ENCODE results near the gene VAMP8.
A peak's percentile ranks its signal among the peaks of the same experiment; 100 is the strongest.

The VAMP8 gene

GRCh38 chr2:85560812-85561279 lies 16.5 kb upstream of the VAMP8 start:
- H3K4me1 ChIP-seq (ENCODE audit: insufficient read depth, low read length, severe bottlenecking), result peaks cover 25% of the 10 kb centered on the region
- TF ChIP-seq, protein P1, sequence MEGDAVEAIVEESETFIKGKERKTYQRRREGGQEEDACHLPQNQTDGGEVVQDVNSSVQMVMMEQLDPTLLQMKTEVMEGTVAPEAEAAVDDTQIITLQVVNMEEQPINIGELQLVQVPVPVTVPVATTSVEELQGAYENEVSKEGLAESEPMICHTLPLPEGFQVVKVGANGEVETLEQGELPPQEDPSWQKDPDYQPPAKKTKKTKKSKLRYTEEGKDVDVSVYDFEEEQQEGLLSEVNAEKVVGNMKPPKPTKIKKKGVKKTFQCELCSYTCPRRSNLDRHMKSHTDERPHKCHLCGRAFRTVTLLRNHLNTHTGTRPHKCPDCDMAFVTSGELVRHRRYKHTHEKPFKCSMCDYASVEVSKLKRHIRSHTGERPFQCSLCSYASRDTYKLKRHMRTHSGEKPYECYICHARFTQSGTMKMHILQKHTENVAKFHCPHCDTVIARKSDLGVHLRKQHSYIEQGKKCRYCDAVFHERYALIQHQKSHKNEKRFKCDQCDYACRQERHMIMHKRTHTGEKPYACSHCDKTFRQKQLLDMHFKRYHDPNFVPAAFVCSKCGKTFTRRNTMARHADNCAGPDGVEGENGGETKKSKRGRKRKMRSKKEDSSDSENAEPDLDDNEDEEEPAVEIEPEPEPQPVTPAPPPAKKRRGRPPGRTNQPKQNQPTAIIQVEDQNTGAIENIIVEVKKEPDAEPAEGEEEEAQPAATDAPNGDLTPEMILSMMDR (IDR thresholded peaks at IDR 0.05; ENCODE audit: low read length), result no peak
- TF ChIP-seq EZH2 (IDR thresholded peaks at IDR 0.05; ENCODE audit: borderline replicate concordance, low read length), result no peak
- peak overlapping the region; percentile 71 for H3K4me3 ChIP-seq (ENCODE audit: low read depth, low read length, poor library complexity, severe bottlenecking)
- H3K36me3 ChIP-seq (ENCODE audit: insufficient read depth, low read length), result peaks cover 8% of the 10 kb centered on the region; the same call in 1 of the 2 replicates
- no peak overlapping the region for H3K27ac ChIP-seq (ENCODE audit: low read depth, low read length, poor library complexity, severe bottlenecking)
- peak overlapping the region; percentile 79 for H3K4me2 ChIP-seq (ENCODE audit: low read length)
- no peak overlapping the region for H2AFZ ChIP-seq (ENCODE audit: low read length)
- H3K9ac ChIP-seq (ENCODE audit: low read length), result peak overlapping the region; percentile 77
- H3K9me3 ChIP-seq (ENCODE audit: low read length), result no peaks in the 10 kb centered on the region
- no peaks in the 10 kb centered on the region for H3K9me2 ChIP-seq (ENCODE audit: low read depth, low read length)
- H4K20me1 ChIP-seq (ENCODE audit: insufficient read depth, low read length), result no peaks in the 10 kb centered on the region
- no peaks in the 10 kb centered on the region for H3K27me3 ChIP-seq (ENCODE audit: insufficient read depth, low read length)
- no peaks in the 10 kb centered on the region for H3F3A ChIP-seq (ENCODE audit: insufficient read depth, low read length)
- H3K79me2 ChIP-seq (ENCODE audit: insufficient read depth, low read length), result peaks cover 12% of the 10 kb centered on the region

DNA sequence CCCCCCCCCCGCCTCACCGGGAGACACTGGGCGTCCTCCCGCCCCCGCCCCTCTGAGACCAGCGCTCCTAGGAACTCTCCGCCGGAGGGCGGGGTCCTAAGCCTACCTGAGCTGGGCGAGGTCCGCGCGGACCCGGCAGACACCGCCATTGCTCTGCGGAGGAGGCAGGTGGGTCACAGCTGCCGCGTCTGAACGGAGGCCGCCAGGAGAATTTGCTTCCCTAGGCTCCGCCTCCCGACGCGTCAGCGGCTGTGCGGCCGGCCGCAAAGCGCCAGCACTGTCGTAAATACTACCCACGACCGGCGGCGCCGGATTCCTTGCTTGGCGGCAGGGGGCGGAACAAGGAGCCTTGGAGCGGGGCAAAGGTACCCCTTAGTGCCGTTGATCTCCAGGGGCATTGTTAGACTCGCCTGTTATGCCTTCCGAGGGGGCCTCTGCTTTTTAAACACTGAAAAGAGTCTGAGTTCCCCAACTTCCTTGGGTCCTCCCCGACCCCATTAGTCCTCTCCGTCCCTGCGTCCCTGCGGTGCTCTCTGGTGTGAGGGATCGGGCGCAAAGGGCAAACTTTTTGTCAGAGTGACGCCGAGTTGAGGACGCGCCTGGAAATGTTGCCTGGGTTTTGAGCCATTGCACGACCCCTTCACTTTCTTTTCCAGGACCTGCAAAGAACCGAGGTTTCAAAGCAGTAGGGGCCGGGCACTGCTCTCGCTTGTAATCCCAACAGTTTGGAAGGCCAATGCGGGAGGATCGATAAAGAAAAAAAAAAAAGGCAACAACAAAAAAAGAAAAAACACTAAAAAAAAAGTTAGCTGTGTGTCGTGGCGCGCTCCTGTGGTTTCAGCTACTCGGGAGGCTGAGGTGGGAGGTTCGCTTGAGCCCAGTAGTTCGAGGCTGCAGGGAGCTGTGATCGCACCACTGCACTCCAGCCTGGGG lies 15.8 kb upstream of the VAMP8 start, which contains the start of gene GGCX:
GGCX (minus strand) TSS at position 214 of the 933 bp plus-strand sequence; CDS start at position 149, 65 bp downstream.
- Histone ChIP-seq H3K27ac (ENCODE audit: low read depth, low read length, poor library complexity, severe bottlenecking) (peak within 1 kb of the TSS; percentile 68), H3K4me3 (ENCODE audit: low read depth, low read length, poor library complexity, severe bottlenecking) (peak within 1 kb of the TSS; percentile 71), H3K4me1 (ENCODE audit: insufficient read depth, low read length, severe bottlenecking) (peaks cover 25% of the 10 kb centered on the region), H3F3A (ENCODE audit: insufficient read depth, low read length) (no peaks in the 10 kb centered on the region), H2AFZ (ENCODE audit: low read length) (no peak within 1 kb of the TSS), H3K9me3 (ENCODE audit: low read length) (no peaks in the 10 kb centered on the region), H3K9me2 (ENCODE audit: low read depth, low read length) (no peaks in the 10 kb centered on the region), H3K4me2 (ENCODE audit: low read length) (peak within 1 kb of the TSS; percentile 79), H3K79me2 (ENCODE audit: insufficient read depth, low read length) (peaks cover 12% of the 10 kb centered on the region), H3K27me3 (ENCODE audit: insufficient read depth, low read length) (no peaks in the 10 kb centered on the region), H3K36me3 (ENCODE audit: insufficient read depth, low read length) (peaks cover 3% of the 10 kb centered on the region; the same call in 1 of the 2 replicates), H3K9ac (ENCODE audit: low read length) (peak within 1 kb of the TSS; percentile 77), H4K20me1 (ENCODE audit: insufficient read depth, low read length) (no peaks in the 10 kb centered on the region)
- no peak for TF ChIP-seq EZH2 (IDR thresholded peaks at IDR 0.05; ENCODE audit: borderline replicate concordance, low read length)
- TF ChIP-seq, protein P1 (IDR thresholded peaks at IDR 0.05; ENCODE audit: low read length), result no peak

DNA sequence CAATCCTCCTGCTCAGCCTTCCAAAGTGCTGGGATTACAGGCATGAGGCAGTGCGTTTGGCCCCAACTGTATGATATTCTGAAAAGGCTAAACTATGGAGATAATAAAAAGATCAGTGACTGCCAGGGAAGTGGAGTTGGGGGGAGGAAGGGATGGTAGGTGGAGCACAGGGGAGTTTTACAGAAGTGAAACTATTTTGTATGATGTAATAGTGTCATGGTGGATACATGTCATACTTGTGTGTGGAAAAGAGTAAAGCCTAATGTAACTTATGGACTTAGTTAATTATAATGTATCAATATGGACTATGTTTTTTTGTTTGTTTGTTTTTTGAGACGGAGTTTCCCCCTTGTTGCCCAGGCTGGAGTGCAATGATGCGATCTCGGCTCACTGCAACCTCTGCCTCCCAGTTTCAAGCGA lies 13.2 kb upstream of the VAMP8 start:
- H3K27me3 ChIP-seq (ENCODE audit: insufficient read depth, low read length), result no peaks in the 10 kb centered on the region
- no peak overlapping the region for H3K4me3 ChIP-seq (ENCODE audit: low read depth, low read length, poor library complexity, severe bottlenecking)
- H3F3A ChIP-seq (ENCODE audit: insufficient read depth, low read length), result no peaks in the 10 kb centered on the region
- H3K4me1 ChIP-seq (ENCODE audit: insufficient read depth, low read length, severe bottlenecking), result peaks cover 25% of the 10 kb centered on the region
- H3K9me3 ChIP-seq (ENCODE audit: low read length), result no peaks in the 10 kb centered on the region
- no peak overlapping the region for H3K4me2 ChIP-seq (ENCODE audit: low read length)
- H4K20me1 ChIP-seq (ENCODE audit: insufficient read depth, low read length), result no peaks in the 10 kb centered on the region
- H3K9ac ChIP-seq (ENCODE audit: low read length), result no peak overlapping the region
- H3K9me2 ChIP-seq (ENCODE audit: low read depth, low read length), result no peaks in the 10 kb centered on the region
- no peak overlapping the region for H3K27ac ChIP-seq (ENCODE audit: low read depth, low read length, poor library complexity, severe bottlenecking)
- H2AFZ ChIP-seq (ENCODE audit: low read length), result no peak overlapping the region
- H3K36me3 ChIP-seq (ENCODE audit: insufficient read depth, low read length), result no peaks in the 10 kb centered on the region
- H3K79me2 ChIP-seq (ENCODE audit: insufficient read depth, low read length), result peaks cover 12% of the 10 kb centered on the region
- TF ChIP-seq EZH2 (IDR thresholded peaks at IDR 0.05; ENCODE audit: borderline replicate concordance, low read length), result no peak
- TF ChIP-seq, protein P1 (IDR thresholded peaks at IDR 0.05; ENCODE audit: low read length), result no peak
